Ovary (tissue), 3 donors: Measurements from ENCODE around the gene NUTM2B.
"Not testable (repeated sequence)": the region's sequence is repeated elsewhere in the genome, so short reads cannot be mapped to it uniquely, and the experiment has no call there.

ENCODE experiments used
- CTCF ChIP-seq, 3 donors: fragments of 450-650 bp in 2 of 3; fragments of 200-600 bp in 1 of 3; IDR thresholded peaks; one replicate each; pipeline versions ENCODE4 v1.5.1 to v1.8.0; 2016 to 2022; ENCODE audit warnings: antibody characterized with exemption in 3 of 3, mild to moderate bottlenecking in 1 of 3
- POLR2A ChIP-seq: fragments of 450-650 bp; IDR thresholded peaks from one replicate; pipeline ENCODE4 v1.6.1; 2017; ENCODE audit warnings: antibody characterized with exemption, mild to moderate bottlenecking, moderate library complexity
- donor health status: DM: no; HTN: no; CAD: no.

- not testable (repeated sequence) for TF ChIP-seq CTCF (IDR thresholded peaks at IDR 0.05); POLR2A
These were observed 14.0 kb downstream of the NUTM2B start for GRCh38 chr10:79716917-79717579.
